Measurements from ENCODE around the gene SLC13A3.

The SLC13A3 gene

DNA sequence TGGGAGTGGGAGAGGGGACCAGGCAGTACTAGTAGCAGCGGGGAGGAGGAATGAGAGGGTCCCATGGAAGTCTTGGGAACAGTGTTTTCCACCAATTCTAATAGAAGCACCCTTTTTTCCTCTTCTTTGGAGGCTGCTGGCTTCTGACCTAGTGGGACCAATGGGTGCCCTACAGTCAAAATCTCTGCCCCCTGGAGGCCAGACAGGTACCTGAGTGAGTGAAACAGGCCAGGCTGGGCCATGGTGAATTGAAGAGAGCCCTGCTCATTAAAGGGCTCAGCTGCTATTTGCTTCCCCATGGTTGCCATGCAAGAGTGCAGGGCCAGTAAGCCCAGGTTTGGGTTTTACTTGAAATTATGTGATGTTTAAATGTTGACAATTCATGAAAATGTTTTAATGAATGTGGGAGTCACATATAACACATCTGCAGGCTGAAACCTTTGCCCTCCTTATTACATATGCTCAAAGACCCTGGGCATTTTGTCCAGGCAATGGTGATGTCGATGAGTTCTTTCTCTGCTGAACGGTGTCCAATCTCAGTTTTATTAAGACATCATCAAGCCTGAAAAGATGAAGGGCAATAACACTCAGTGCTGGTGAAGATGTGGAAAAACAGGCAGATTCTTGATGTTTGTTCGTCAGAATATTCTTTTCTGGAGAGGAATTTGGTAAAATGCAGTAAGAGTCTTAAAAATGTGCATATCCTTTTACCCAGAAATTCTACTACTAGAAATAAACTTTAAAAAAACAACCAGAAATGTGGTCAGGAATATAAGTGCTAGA, 58.5 kb downstream of the SLC13A3 start:
- TF ChIP-seq, protein P1, sequence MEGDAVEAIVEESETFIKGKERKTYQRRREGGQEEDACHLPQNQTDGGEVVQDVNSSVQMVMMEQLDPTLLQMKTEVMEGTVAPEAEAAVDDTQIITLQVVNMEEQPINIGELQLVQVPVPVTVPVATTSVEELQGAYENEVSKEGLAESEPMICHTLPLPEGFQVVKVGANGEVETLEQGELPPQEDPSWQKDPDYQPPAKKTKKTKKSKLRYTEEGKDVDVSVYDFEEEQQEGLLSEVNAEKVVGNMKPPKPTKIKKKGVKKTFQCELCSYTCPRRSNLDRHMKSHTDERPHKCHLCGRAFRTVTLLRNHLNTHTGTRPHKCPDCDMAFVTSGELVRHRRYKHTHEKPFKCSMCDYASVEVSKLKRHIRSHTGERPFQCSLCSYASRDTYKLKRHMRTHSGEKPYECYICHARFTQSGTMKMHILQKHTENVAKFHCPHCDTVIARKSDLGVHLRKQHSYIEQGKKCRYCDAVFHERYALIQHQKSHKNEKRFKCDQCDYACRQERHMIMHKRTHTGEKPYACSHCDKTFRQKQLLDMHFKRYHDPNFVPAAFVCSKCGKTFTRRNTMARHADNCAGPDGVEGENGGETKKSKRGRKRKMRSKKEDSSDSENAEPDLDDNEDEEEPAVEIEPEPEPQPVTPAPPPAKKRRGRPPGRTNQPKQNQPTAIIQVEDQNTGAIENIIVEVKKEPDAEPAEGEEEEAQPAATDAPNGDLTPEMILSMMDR (IDR thresholded peaks at IDR 0.05; ENCODE audit: low read length, missing control alignments): no peak
- H3K4me3 ChIP-seq (replicated peaks; ENCODE audit: low read depth, low read length): no peak overlapping the region
- no peak for DNase-seq (ENCODE audit: low read depth)

DNA sequence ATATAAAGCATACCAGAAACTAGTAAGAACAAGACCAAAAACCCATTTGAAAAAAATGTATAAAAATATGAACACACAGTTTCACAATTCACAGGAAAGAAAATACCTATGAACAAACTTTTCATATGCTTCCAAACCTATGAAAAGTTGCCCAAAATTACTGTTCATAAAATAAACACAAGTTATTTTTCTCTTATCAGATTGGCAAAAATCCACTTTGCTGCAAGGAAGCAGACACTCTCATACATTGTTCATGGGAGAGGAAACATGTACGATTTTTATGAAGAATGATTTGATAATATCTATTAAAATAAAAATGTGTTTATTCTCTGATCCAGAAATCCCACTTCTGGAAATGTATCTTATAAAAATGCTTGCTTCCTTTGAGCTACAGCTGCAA, 60.8 kb downstream of the SLC13A3 start:
- H3K4me3 ChIP-seq (replicated peaks; ENCODE audit: low read depth, low read length): no peak overlapping the region
- DNase-seq (ENCODE audit: low read depth): no peak
- TF ChIP-seq, protein P1 (IDR thresholded peaks at IDR 0.05; ENCODE audit: low read length, missing control alignments): no peak

DNA sequence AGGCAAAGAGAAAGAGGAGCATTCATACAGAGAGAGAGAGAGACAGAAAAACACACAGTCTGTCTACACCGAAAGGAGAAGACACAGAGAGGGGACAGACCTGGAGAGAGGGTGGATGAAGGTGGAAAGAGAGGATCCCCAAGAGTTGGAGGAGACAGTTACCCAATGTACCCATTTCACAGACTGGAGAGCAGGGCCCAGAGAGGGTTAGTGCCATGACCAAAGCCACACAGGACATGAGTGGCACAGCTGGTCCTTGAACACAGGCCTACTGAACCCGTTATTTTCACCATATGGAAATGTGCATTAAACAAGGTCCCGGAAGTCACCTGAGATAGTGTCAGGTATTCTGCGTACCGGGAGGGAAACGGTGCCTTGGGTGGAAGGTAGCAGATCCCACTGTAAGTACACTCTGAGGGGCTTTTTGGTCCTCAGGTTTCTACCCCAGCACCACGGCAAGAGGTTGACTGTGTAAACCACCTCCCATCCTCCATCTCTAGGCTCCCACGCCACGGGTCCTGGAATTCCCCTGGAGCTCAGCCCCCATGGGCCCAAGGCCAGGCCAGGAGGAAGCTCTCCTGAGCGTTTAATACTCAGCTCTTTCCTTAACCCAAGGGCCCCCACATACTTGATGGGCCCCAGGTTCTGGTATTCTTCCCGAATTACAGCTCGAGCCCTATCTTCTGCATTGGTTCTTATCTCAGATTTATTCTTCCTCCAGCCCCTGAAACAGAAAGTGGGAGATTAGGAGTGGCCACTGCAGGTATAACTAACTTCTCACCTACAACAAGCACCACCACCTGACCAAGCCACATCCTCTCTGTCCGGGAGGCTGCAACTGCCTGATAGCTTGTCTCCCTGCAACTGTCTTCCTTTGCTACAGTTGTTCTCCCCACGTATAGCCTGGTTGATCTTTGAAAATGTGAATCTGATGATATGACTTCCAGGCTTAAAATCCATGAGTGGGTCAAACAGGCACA, 62.4 kb downstream of the SLC13A3 start:
- no peak overlapping the region for H3K4me3 ChIP-seq (replicated peaks; ENCODE audit: low read depth, low read length)
- TF ChIP-seq, protein P1 (IDR thresholded peaks at IDR 0.05; ENCODE audit: low read length, missing control alignments): no peak
- no peak for DNase-seq (ENCODE audit: low read depth)

DNA sequence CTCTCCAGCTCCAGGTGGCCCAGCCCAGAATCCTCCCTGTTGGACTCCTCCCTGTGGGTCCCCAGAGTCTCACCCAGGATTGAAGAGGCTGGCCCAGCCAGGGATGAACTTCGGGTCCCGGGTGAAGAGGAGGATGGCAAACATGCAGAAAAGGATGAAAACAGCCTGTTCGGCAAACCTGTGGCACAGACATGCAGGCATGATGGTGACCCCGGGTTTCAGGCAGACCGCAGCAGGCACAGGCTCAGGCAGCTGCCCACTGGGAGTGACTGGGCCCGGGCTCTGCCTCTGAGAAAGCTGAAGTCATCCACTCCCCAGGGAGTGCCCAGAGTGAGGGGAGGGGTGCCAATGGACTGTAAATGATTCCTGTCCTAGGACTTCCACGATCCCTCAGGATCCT, 63.3 kb downstream of the SLC13A3 start:
- TF ChIP-seq, protein P1 (IDR thresholded peaks at IDR 0.05; ENCODE audit: low read length, missing control alignments): no peak

DNA sequence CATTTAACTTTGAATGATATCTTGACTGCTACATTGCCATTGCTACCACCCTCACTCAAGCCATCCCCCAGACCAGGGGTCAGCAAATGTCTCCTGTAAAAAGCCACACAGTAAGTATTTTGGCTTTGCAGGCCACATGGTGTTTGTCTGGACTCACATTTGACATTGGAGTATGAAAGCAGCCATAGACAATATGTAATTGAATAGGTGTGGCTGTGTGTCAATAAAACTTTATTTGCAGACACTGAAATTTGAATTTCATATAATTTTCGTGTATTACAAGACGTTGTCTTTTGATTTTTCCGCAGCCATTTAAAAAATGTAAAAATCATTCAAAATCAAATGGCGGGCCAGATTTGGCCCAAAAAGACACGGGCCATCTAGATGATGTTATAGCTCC, 64.5 kb downstream of the SLC13A3 start:
- H3K4me3 ChIP-seq (replicated peaks; ENCODE audit: low read depth, low read length): no peak overlapping the region
- no peak for DNase-seq (ENCODE audit: low read depth)
- TF ChIP-seq, protein P1 (IDR thresholded peaks at IDR 0.05; ENCODE audit: low read length, missing control alignments): no peak

More for the DNA sequence above, 63.3 kb downstream of the SLC13A3 start:
- no peak overlapping the region for H3K4me3 ChIP-seq (replicated peaks; ENCODE audit: low read depth, low read length)
- DNase-seq (ENCODE audit: low read depth): no peak

DNA sequence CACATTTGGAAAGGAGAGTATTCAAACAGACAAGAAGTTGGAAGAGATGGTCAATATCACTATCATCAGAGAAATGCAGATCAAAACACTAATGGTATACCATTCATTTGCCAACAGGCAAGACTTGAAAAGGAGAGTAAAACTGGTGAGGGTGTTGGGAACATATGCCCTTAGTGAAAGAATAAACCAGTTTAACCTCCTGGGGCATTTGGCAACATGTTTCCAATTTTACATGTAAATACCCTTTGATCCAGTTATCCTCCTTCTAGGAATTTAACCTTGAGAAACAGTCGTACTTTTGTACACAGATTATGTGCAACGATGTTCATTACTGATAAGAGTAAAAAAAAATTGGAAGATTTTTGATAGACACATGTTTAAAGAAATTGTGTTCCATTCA, 66.8 kb downstream of the SLC13A3 start:
- DNase-seq (ENCODE audit: low read depth): no peak
- TF ChIP-seq, protein P1 (IDR thresholded peaks at IDR 0.05; ENCODE audit: low read length, missing control alignments): no peak
- H3K4me3 ChIP-seq (replicated peaks; ENCODE audit: low read depth, low read length): no peak overlapping the region

Data from fibroblast of pulmonary artery (primary cell).